Gastroesophageal sphincter (tissue), 3 donors: ENCODE measurements around the gene CRYBG1.

Experiments used
- CTCF ChIP-seq, 4 experiments: fragments of 200-600 bp in 2 of 4; fragments of 450-650 bp in 2 of 4; sonication (generic) in 1 of 4; IDR thresholded peaks; one replicate each; pipeline ENCODE4 v1.5.1; 2017 to 2019; ENCODE audit warnings: antibody characterized with exemption in 4 of 4, mild to moderate bottlenecking in 2 of 4, moderate library complexity in 2 of 4
- POLR2A ChIP-seq, 2 donors: fragments of 450-650 bp; IDR thresholded peaks; one replicate each; pipeline ENCODE4 v1.6.1; 2017; ENCODE audit warnings: antibody characterized with exemption in 2 of 2, mild to moderate bottlenecking in 2 of 2, moderate library complexity in 1 of 2

GRCh38 chr6:106556368-106556960 is 195.9 kb downstream of the CRYBG1 start:
- TF ChIP-seq POLR2A (IDR thresholded peaks at IDR 0.05) = no peak
- peak in 2 of 4 experiments; percentile 7 to 24 for TF ChIP-seq CTCF (IDR thresholded peaks at IDR 0.05)
